ENCODE measurements around the gene PHYHD1.

DNA sequence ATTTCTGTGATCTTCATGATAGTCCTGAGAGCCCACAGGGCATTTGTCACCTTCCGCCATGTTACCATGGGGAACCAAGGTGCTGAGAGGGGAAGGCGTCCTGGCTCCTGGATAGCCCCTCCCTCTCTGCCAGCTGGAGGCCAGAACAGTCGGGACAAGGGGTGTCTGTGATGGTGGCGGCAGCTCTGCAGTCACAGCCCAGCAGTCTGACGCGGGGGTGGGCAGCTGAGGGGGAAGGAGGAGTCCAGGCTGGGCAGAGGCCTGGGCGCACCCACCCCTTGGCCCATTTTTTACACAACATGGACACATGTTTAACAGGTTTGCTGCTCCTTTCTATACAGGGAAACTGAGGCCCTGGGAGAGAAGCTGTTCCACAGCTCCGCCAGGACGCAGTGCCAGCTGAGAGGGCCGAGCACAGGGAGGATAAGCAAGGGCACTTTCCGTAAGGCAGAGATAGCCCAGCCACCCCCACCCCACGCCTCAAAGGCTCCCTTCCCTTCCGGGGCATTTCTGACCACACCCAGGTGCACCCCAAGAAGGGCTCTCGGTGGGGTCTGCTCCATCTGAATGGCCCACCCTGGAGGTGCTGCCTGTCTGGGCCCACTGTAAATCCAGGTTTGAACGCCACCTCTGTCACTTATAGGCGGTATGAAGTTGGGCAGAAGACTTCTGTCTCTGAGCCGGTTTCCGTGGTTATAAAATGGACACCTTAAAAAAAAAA lies 21.8 kb upstream of the PHYHD1 start:
- TF ChIP-seq CTCF (IDR thresholded peaks at IDR 0.05) = no peak
- no peak for TF ChIP-seq EZH2 (IDR thresholded peaks at IDR 0.05; ENCODE audit: borderline replicate concordance, insufficient read depth, low read depth, low read length, poor library complexity, severe bottlenecking)

All from B cell (primary cell).